SJSA1 (cell line): ENCODE data around the gene CFL1. TPM values are rescaled to one million over a fixed set of nuclear protein-coding genes. Genes with fewer than 3 reads are reported as not detected.
A peak's percentile ranks its signal among the peaks of the same experiment; 100 is the strongest.
"Not testable (repeated sequence)": the region's sequence is repeated elsewhere in the genome, so short reads cannot be mapped to it uniquely, and the experiment has no call there.

Experiments
- DNase-seq, 2 experiments: peaks; one replicate each; pipeline ENCODE4 v3.0.0-alpha.2; 2015 to 2020; ENCODE audit warnings: low spot score in 2 of 2, low read depth in 1 of 2
- H3K27ac ChIP-seq: fragments of 250-450 bp; sonication (Bioruptor Pico); 2 replicates; pipeline ENCODE4 v1.5.1; 2020; ENCODE audit warnings: mild to moderate bottlenecking, moderate library complexity
- H3K27me3 ChIP-seq: fragments of 250-450 bp; sonication (Bioruptor Pico); replicated peaks from 2 replicates; pipeline ENCODE4 v1.5.1; 2020; ENCODE audit warnings: mild to moderate bottlenecking, moderate library complexity
- H3K36me3 ChIP-seq: fragments of 250-450 bp; sonication (Bioruptor Pico); 2 replicates; pipeline ENCODE4 v1.5.1; 2020; ENCODE audit warnings: mild to moderate bottlenecking
- H3K4me1 ChIP-seq: fragments of 250-450 bp; sonication (Bioruptor Pico); replicated peaks from 2 replicates; pipeline ENCODE4 v1.6.1; 2021; ENCODE audit warnings: mild to moderate bottlenecking
- H3K4me3 ChIP-seq: fragments of 250-450 bp; sonication (Bioruptor Pico); 2 replicates; pipeline ENCODE4 v1.5.1; 2020; ENCODE audit warnings: mild to moderate bottlenecking
- H3K9me3 ChIP-seq: fragments of 250-450 bp; sonication (Bioruptor Pico); replicated peaks from 2 replicates; pipeline ENCODE4 v1.5.1; 2020; ENCODE audit warnings: mild to moderate bottlenecking
- total RNA-seq: library from RNA; depleted of rRNA; stranded (reverse); fragments of >200 nt; shearing (Covaris generic); gene quantifications from 2 replicates; pipeline ENCODE4 v1.2.3, GENCODE V29; 2014

The CFL1 gene
- total RNA-seq, 1 experiment from 2014 or later = 4,273 TPM

- DNase-seq = no peak
- no peak overlapping the region for H3K27ac ChIP-seq
- peaks cover 22% of the 10 kb centered on the region for H3K9me3 ChIP-seq
- no peaks in the 10 kb centered on the region for H3K27me3 ChIP-seq
- H3K4me3 ChIP-seq = no peak overlapping the region
- H3K4me1 ChIP-seq = peaks cover 11% of the 10 kb centered on the region
- peaks cover 78% of the 10 kb centered on the region for H3K36me3 ChIP-seq
Observed at GRCh38 chr11:65853246-65853979, 4.6 kb downstream of the CFL1 start.

- DNase-seq = no peak
- H3K27me3 ChIP-seq = no peaks in the 10 kb centered on the region
- H3K4me3 ChIP-seq = no peak overlapping the region
- H3K9me3 ChIP-seq = peaks cover 22% of the 10 kb centered on the region
- no peak overlapping the region for H3K27ac ChIP-seq
- peaks cover 11% of the 10 kb centered on the region for H3K4me1 ChIP-seq
- peaks cover 75% of the 10 kb centered on the region for H3K36me3 ChIP-seq
Observed at GRCh38 chr11:65852508-65853245, 5.3 kb downstream of the CFL1 start.

DNA sequence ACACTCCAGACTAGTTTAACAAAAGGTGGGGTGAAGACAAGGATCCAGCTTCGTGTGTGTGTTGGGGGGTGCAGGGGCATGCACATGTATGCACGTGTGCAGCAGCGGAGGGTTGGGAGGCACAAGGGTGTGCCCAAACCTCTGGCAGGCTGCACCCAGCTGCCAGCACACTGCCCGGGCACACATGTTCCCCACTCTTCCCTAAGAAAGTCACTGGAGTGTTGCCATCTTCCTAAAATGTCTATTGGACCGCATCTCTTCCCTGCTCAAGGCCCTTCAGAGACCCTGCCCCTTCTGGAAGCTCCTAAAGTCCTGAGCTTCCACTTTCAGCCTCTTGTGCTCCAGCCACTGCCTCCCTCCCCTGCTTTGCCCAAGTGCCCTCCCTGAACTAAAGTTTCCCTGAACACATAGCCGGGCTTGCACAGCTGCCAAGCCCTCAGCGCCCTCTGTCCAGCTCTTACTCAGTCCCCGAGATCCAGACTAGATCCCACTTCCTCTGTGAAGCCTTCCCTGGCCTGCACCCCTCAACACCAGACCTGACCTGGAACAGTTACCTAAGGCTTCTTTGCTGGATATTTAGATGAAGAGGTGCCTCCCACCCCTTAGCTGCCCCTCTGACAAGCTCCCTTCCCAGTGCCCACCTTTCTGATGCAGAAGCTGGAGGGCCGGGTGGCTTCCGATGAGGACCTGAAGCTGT, 6.0 kb downstream of the CFL1 start:
- Histone ChIP-seq H3K36me3 (peaks cover 68% of the 10 kb centered on the region), H3K4me3 (no peak overlapping the region), H3K27me3 (no peaks in the 10 kb centered on the region), H3K9me3 (peaks cover 18% of the 10 kb centered on the region), H3K27ac (no peak overlapping the region), H3K4me1 (peaks cover 11% of the 10 kb centered on the region)
- DNase-seq = peak in 1 of 2 experiments; percentile 55

DNA sequence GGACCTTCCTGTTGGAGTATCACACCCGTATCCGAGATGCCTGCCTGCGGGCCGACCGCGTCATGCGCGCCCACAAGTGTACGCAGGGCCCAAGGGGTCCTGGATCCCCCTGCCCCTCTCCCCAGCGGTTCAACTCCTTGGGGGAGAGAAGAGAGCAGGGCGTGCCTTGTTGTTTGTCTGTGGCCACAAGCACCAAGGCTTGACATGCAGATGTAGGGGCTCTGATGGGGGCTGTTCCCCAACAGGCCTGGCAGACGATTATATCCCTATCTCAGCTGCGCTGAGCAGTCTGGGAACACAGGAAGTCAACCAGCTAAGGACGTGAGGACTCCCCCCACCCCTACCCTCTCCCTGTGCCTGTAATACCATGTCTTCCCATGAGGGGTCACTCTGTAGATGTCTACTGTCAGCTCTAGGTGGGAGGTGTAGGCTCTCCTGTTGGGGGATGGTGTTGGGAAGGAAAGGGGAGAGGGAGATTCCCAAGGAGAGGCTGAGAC, 6.8 kb downstream of the CFL1 start:
- Histone ChIP-seq H3K27ac (no peak overlapping the region), H3K9me3 (peaks cover 18% of the 10 kb centered on the region), H3K27me3 (no peaks in the 10 kb centered on the region), H3K36me3 (peaks cover 59% of the 10 kb centered on the region), H3K4me3 (no peak overlapping the region), H3K4me1 (peaks cover 6% of the 10 kb centered on the region)
- peak; percentile 64 to 73 for DNase-seq

DNA sequence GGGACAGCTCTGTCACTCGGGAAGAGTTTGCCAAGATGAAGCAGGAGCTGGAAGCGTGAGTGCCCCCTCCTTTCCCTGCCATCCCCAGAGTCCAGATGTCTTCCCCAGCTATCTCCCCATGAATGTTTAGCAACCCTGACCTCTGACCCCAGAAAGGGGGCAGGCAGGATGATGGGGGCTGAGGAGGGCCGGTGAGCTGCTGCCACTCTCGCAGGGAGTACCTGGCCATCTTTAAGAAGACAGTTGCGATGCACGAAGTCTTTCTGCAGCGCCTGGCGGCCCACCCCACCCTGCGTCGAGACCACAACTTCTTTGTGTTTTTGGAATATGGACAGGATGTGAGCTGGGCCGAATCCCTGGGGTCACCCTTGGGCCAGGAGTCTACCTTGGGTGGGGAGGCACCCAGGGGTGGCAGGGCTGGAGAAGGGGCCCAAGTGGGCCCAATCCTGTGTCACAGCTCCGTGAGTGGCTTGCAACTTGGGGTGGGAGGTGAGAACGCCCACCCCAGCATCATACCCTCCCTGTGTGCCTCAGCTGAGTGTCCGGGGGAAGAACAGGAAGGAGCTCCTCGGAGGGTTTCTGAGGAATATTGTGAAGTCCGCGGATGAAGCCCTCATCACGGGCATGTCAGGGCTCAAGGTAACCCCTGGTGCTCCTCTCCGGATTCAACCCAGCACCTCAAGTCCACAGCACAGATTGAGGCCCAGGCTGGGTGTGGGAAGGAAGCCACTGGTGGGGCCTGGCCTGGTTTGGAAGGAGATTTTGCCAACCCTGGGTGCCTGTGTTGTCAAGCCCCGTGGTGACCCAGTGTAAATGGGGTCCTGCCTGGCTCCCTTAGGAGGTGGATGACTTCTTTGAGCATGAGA, 7.5 kb downstream of the CFL1 start:
- DNase-seq = no peak

DNA sequence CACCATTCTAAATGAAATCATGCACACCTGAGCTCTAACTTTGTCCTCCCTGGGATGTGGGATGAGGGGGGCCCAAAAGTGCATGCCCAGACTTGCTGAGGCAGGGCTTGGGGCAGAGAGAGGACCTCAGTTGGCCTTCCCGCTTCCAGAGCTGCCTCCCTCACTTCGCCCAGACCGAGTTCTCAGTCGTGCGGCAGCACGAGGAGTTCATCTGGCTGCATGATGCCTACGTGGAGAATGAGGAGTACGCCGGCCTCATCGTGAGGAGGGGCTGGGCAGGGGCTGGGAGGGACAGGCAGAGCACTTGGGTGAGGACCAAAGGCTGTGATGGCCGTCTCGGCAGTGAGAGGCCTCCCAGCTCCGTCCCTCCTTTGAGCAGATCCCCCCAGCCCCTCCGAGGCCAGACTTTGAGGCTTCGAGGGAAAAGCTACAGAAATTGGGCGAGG, 8.2 kb downstream of the CFL1 start:
- Histone ChIP-seq H3K36me3 (peaks cover 46% of the 10 kb centered on the region), H3K4me1 (no peaks in the 10 kb centered on the region; the same call in 1 of the 2 replicates), H3K27me3 (no peaks in the 10 kb centered on the region), H3K4me3 (no peak overlapping the region), H3K27ac (no peak overlapping the region), H3K9me3 (peaks cover 18% of the 10 kb centered on the region)
- DNase-seq = peak in 1 of 2 experiments; percentile 55

More for the DNA sequence above, 7.5 kb downstream of the CFL1 start:
- no peak overlapping the region for H3K4me3 ChIP-seq
- peaks cover 18% of the 10 kb centered on the region for H3K9me3 ChIP-seq
- H3K27me3 ChIP-seq = no peaks in the 10 kb centered on the region
- no peaks in the 10 kb centered on the region; the same call in none of the 2 replicates for H3K4me1 ChIP-seq
- H3K27ac ChIP-seq = no peak overlapping the region
- peaks cover 53% of the 10 kb centered on the region for H3K36me3 ChIP-seq

- peaks cover 42% of the 10 kb centered on the region for H3K36me3 ChIP-seq
- peaks cover 18% of the 10 kb centered on the region for H3K9me3 ChIP-seq
- no peak overlapping the region for H3K4me3 ChIP-seq
- H3K4me1 ChIP-seq = no peaks in the 10 kb centered on the region; the same call in 1 of the 2 replicates
- no peak for DNase-seq
- no peaks in the 10 kb centered on the region for H3K27me3 ChIP-seq
- no peak overlapping the region for H3K27ac ChIP-seq
Observed at GRCh38 chr11:65849366-65849765, 8.6 kb downstream of the CFL1 start.

- not testable (repeated sequence) for H3K4me3 ChIP-seq, H3K27ac ChIP-seq, H3K27me3 ChIP-seq, DNase-seq, H3K4me1 ChIP-seq
- H3K9me3 ChIP-seq = peaks cover 18% of the 10 kb centered on the region
- peaks cover 35% of the 10 kb centered on the region for H3K36me3 ChIP-seq
Observed at GRCh38 chr11:65848693-65849092, 9.3 kb downstream of the CFL1 start.

DNA sequence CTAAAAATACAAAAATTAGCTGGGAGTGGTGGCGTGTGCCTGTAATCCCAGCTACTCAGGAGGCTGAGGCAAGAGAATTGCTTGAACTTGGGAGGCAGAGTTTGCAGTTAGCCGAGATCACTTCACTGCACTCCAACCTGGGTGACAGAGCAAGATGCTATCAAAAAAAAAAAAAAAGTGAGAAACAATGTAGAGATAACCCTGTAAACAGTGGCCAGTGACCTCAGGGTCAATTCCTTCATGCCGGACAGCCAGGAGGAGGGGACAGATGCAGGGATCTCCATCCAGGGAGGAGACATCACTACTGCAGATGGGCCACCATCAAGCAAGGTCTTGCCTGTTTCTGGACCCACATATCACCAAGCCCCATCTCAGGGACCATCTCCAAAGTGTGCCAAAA, 10.2 kb downstream of the CFL1 start:
- no peak for DNase-seq
- Histone ChIP-seq H3K36me3 (peaks cover 26% of the 10 kb centered on the region), H3K4me3 (no peak overlapping the region), H3K27me3 (no peaks in the 10 kb centered on the region), H3K9me3 (peaks cover 18% of the 10 kb centered on the region), H3K27ac (no peak overlapping the region), H3K4me1 (no peaks in the 10 kb centered on the region; the same call in 1 of the 2 replicates)

- Histone ChIP-seq H3K36me3 (no peaks in the 10 kb centered on the region), H3K4me3 (no peak overlapping the region), H3K27me3 (no peaks in the 10 kb centered on the region), H3K9me3 (no peaks in the 10 kb centered on the region), H3K4me1 (no peaks in the 10 kb centered on the region), H3K27ac (no peak overlapping the region)
- DNase-seq = no peak
Observed at GRCh38 chr11:65844231-65844872, 13.6 kb downstream of the CFL1 start.

- no peak overlapping the region for H3K4me3 ChIP-seq
- no peaks in the 10 kb centered on the region for H3K27me3 ChIP-seq
- no peaks in the 10 kb centered on the region for H3K4me1 ChIP-seq
- H3K36me3 ChIP-seq = no peaks in the 10 kb centered on the region
- no peak for DNase-seq
- no peak overlapping the region for H3K27ac ChIP-seq
- no peaks in the 10 kb centered on the region for H3K9me3 ChIP-seq
Observed at GRCh38 chr11:65843811-65844210, 14.2 kb downstream of the CFL1 start.

GRCh38 chr11:65842144-65842543, 15.8 kb downstream of the CFL1 start:
- DNase-seq = no peak
- Histone ChIP-seq H3K27me3 (no peaks in the 10 kb centered on the region), H3K9me3 (no peaks in the 10 kb centered on the region), H3K36me3 (no peaks in the 10 kb centered on the region), H3K4me3 (no peak overlapping the region), H3K4me1 (no peaks in the 10 kb centered on the region), H3K27ac (no peak overlapping the region)
